Skeletal muscle tissue (tissue), 4 donors: ENCODE results near the gene RBM38. TPM values are rescaled to one million over a fixed set of nuclear protein-coding genes. Genes with fewer than 3 reads are reported as not detected.
A peak's percentile ranks its signal among the peaks of the same experiment; 100 is the strongest.

Source experiments
- H3K27ac ChIP-seq: one replicate; pipeline ENCODE4 v1.7.0; 2013; ENCODE audit warnings: mild to moderate bottlenecking, low read depth, low read length, inconsistent platforms
- H3K27me3 ChIP-seq, 3 donors: one replicate each; pipeline ENCODE4 v1.7.0; 2013; ENCODE audit warnings: low read length in 3 of 3; ENCODE audit not compliant: control insufficient read depth in 3 of 3, insufficient read depth in 3 of 3
- H3K36me3 ChIP-seq, 3 donors: one replicate each; pipeline ENCODE4 v1.7.0; 2013; ENCODE audit warnings: low read length in 3 of 3; ENCODE audit not compliant: control insufficient read depth in 3 of 3, insufficient read depth in 3 of 3
- H3K4me1 ChIP-seq, 3 donors: one replicate each; pipeline ENCODE4 v1.7.0; 2013; ENCODE audit warnings: low read length in 3 of 3, mild to moderate bottlenecking in 3 of 3; ENCODE audit not compliant: control insufficient read depth in 3 of 3, insufficient read depth in 3 of 3
- H3K4me3 ChIP-seq, 3 donors: one replicate each; pipeline ENCODE4 v1.7.0; 2013; ENCODE audit warnings: low read length in 3 of 3
- H3K9ac ChIP-seq, 3 donors: one replicate each; pipeline ENCODE4 v1.7.0; 2013; ENCODE audit warnings: low read length in 3 of 3, mild to moderate bottlenecking in 3 of 3, moderate library complexity in 2 of 3, low read depth in 1 of 3
- H3K9me3 ChIP-seq, 3 donors: one replicate each; pipeline ENCODE4 v1.7.0; 2013; ENCODE audit warnings: low read length in 3 of 3; ENCODE audit not compliant: control insufficient read depth in 3 of 3
- total RNA-seq: library from RNA; depleted of rRNA; stranded (reverse); fragments of >200 nt; gene quantifications from one replicate; pipeline ENCODE4 v1.2.3, GENCODE V29; 2014
- donor health status: Osteomylitis.

The RBM38 gene
- total RNA-seq, 1 donor from 2014 or later: 60.0 TPM

GRCh38 chr20:57351042-57351783 is 40.0 kb upstream of the RBM38 start, which contains the start of gene RAE1:
TSS of gene RAE1 (plus strand) at chr20:57351255. CDS start at chr20:57354039, 2,784 bp downstream.
- no peaks in the 10 kb centered on the region for H3K9me3 ChIP-seq
- H3K27me3 ChIP-seq: peaks cover 0 to 3% (median 0%) of the 10 kb centered on the region in 3 donors
- peak within 1 kb of the TSS; percentile 97 to 100 (median 99) for H3K4me3 ChIP-seq
- H3K27ac ChIP-seq: peak within 1 kb of the TSS; percentile 76
- H3K9ac ChIP-seq: peak within 1 kb of the TSS; percentile 91 to 96 (median 95)
- peaks cover 15 to 31% (median 22%) of the 10 kb centered on the region in 3 donors for H3K36me3 ChIP-seq
- H3K4me1 ChIP-seq: peaks cover 10 to 18% (median 15%) of the 10 kb centered on the region in 3 donors

- Histone ChIP-seq H3K9ac (no peak overlapping the region), H3K27ac (no peak overlapping the region), H3K4me3 (peak overlapping the region in 1 of 3 donors; percentile 97), H3K27me3 (peaks cover 0 to 3% (median 0%) of the 10 kb centered on the region in 3 donors), H3K36me3 (peaks cover 22 to 38% (median 25%) of the 10 kb centered on the region in 3 donors), H3K9me3 (no peaks in the 10 kb centered on the region), H3K4me1 (peaks cover 10 to 18% (median 15%) of the 10 kb centered on the region in 3 donors)
Measured at GRCh38 chr20:57352305-57352704, 38.9 kb upstream of the RBM38 start.

- Histone ChIP-seq H3K27me3 (no peaks in the 10 kb centered on the region), H3K36me3 (peaks cover 22 to 38% (median 25%) of the 10 kb centered on the region in 3 donors), H3K27ac (no peak overlapping the region), H3K4me1 (peaks cover 10 to 18% (median 15%) of the 10 kb centered on the region in 3 donors), H3K9me3 (no peaks in the 10 kb centered on the region), H3K4me3 (no peak overlapping the region), H3K9ac (no peak overlapping the region)
Measured at GRCh38 chr20:57353351-57353750, 37.8 kb upstream of the RBM38 start.

GRCh38 chr20:57361517-57361916 is 29.7 kb upstream of the RBM38 start:
- H3K4me3 ChIP-seq: no peak overlapping the region
- H3K27me3 ChIP-seq: no peaks in the 10 kb centered on the region
- no peak overlapping the region for H3K9ac ChIP-seq
- no peak overlapping the region for H3K27ac ChIP-seq
- no peaks in the 10 kb centered on the region for H3K9me3 ChIP-seq
- H3K4me1 ChIP-seq: no peaks in the 10 kb centered on the region
- H3K36me3 ChIP-seq: peaks cover 27 to 37% (median 27%) of the 10 kb centered on the region in 3 donors

DNA sequence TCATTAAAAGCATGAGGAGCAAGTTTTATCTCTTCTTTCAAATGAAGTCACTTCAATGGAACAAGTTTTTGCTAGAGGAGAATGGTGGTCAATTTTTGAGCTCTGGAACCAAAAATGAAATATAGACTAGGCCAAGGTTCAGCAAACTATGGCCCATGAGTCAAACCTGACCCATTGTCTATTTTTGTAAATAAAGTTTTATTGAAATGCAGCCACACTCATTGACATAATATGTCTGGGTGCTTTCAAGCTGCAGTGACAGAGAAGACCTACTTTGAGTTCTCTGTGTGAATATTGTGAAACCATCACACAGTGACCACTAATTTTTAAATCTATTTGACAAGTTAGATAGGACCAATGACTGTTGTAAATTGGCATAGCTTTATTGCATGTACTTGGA is 26.7 kb upstream of the RBM38 start:
- no peak overlapping the region for H3K4me3 ChIP-seq
- no peak overlapping the region for H3K27ac ChIP-seq
- H3K9me3 ChIP-seq: no peaks in the 10 kb centered on the region
- H3K4me1 ChIP-seq: no peaks in the 10 kb centered on the region
- H3K9ac ChIP-seq: no peak overlapping the region
- H3K36me3 ChIP-seq: peaks cover 40 to 55% (median 52%) of the 10 kb centered on the region in 3 donors
- no peaks in the 10 kb centered on the region for H3K27me3 ChIP-seq

- Histone ChIP-seq H3K9me3 (no peaks in the 10 kb centered on the region), H3K4me3 (no peak overlapping the region), H3K9ac (no peak overlapping the region), H3K36me3 (peaks cover 76 to 88% (median 81%) of the 10 kb centered on the region in 3 donors), H3K27ac (no peak overlapping the region), H3K4me1 (no peaks in the 10 kb centered on the region), H3K27me3 (no peaks in the 10 kb centered on the region)
Measured at GRCh38 chr20:57369596-57369995, 21.6 kb upstream of the RBM38 start.

DNA sequence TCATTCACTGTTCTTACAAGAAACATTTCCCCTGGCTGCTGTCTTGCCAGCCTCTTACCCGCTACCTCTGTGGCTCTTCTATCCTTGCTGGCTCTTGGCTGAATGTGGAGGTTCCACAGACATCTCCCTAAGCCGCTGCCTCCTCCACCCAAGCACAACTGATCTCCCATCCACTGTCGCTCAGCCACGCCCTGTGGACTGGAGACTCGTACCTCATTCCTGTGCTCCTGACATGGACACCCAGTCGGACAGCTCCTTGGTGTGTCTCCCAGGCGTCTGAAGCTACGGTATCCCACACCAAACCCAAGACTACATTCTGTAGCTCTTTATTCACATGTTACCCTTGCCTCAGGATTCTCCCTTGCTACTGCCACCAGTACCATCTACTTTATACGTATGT is 20.9 kb upstream of the RBM38 start:
- no peaks in the 10 kb centered on the region for H3K9me3 ChIP-seq
- no peak overlapping the region for H3K9ac ChIP-seq
- H3K36me3 ChIP-seq: peaks cover 82 to 96% (median 88%) of the 10 kb centered on the region in 3 donors
- no peaks in the 10 kb centered on the region for H3K27me3 ChIP-seq
- H3K4me1 ChIP-seq: peaks cover 0 to under 1% (median 0%) of the 10 kb centered on the region in 3 donors
- no peak overlapping the region for H3K27ac ChIP-seq
- H3K4me3 ChIP-seq: no peak overlapping the region

DNA sequence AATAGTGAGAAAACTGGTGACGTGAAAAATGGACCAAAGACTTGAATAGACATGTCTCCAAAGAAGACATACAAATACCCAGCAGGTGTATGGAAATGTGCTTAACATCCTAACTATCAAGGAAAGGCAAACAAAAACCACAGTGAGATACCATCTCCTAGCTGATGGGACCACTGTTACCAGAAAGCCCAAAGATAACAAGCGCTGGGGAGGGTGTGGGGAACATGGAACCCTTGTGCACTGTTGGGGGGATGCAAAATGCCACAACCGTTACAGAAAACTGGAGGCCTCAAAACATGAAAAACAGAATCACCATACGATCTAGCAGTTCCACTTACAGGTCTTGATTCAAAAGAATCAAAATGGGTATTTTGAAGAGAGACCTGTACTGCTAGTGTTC is 19.8 kb upstream of the RBM38 start:
- Histone ChIP-seq H3K4me1 (peaks cover 0 to 3% (median 0%) of the 10 kb centered on the region in 3 donors), H3K27ac (no peak overlapping the region), H3K9ac (no peak overlapping the region), H3K4me3 (no peak overlapping the region), H3K27me3 (no peaks in the 10 kb centered on the region), H3K36me3 (peaks cover 82 to 89% (median 89%) of the 10 kb centered on the region in 3 donors), H3K9me3 (no peaks in the 10 kb centered on the region)

DNA sequence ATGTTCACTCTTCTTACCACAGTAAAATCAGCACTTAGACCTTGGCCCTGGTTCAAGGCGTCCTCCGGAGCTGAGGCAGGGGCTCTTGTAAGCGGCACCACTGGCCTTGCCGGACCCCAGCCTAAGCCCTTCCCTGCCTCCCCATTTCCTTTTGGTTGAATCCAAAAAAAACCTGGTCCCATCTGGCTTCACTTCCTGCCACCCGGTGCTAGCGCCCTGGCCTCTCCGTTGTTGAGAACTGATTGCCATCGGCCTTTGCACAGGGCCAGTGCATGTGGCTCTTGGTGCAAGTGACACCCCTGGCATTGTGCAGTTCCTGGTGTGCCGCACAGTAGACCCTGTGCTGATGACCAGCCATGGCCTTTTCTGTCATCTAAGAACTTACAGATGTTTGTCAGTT is 19.0 kb upstream of the RBM38 start:
- no peak overlapping the region for H3K4me3 ChIP-seq
- H3K27ac ChIP-seq: no peak overlapping the region
- no peak overlapping the region for H3K9ac ChIP-seq
- H3K36me3 ChIP-seq: peaks cover 78 to 87% (median 81%) of the 10 kb centered on the region in 3 donors
- H3K27me3 ChIP-seq: no peaks in the 10 kb centered on the region
- peaks cover 0 to 3% (median 0%) of the 10 kb centered on the region in 3 donors for H3K4me1 ChIP-seq
- no peaks in the 10 kb centered on the region for H3K9me3 ChIP-seq

GRCh38 chr20:57372581-57373350 is 18.4 kb upstream of the RBM38 start:
- Histone ChIP-seq H3K36me3 (peaks cover 77 to 88% (median 81%) of the 10 kb centered on the region in 3 donors), H3K9me3 (no peaks in the 10 kb centered on the region), H3K4me1 (peaks cover 0 to 3% (median 0%) of the 10 kb centered on the region in 3 donors), H3K27ac (no peak overlapping the region), H3K4me3 (no peak overlapping the region), H3K9ac (no peak overlapping the region), H3K27me3 (no peaks in the 10 kb centered on the region)
